HepG2 (cell line): ENCODE measurements around the gene CCDC34. TPM values are rescaled to one million over a fixed set of nuclear protein-coding genes. Genes with fewer than 3 reads are reported as not detected.

Experiments used
- ATAC-seq: fragments of 200-7000 bp; cut with Tn5 transposase; 3 replicates; pipeline ENCODE4 v1.9.1; 2020; ENCODE audit warnings: mild to moderate bottlenecking, moderate library complexity
- BruUV-seq: library from RNA; stranded (reverse); fragments of 400-500 nt; replicated peaks from 2 replicates; lab custom pipeline; 2021; lab: Mats Ljungman, UMichigan
- CTCF ChIA-PET: fragments of 300-600 bp; formaldehyde crosslinking; extraction: SDS; loops from one replicate; lab custom pipeline; 2021; ENCODE audit warnings: low total read pairs, inconsistent platforms, low intra/inter-chr PET ratio; lab: Yijun Ruan, JAX
- POLR2A ChIA-PET: fragments of 350-600 bp; sonication (Branson Sonifier 250); formaldehyde crosslinking; loops from one replicate; lab custom pipeline; 2020; ENCODE audit warnings: antibody characterized with exemption, inconsistent platforms; lab: Yijun Ruan, JAX
- DNase-seq: peaks from one replicate; pipeline ENCODE4 v3.0.0-alpha.2; 2015; ENCODE audit warnings: low spot score
- FAIRE-seq: peaks from 3 replicates; lab custom pipeline; 2011; peaks lifted over from hg19 to GRCh38; lab: Jason Lieb, UNC
- H2AFZ ChIP-seq: one replicate; pipeline ENCODE4 v1.6.1; 2011; ENCODE audit warnings: low read length, inconsistent platforms
- H3K27ac ChIP-seq: fragments of 300-600 bp; 3 replicates; pipeline ENCODE4 v1.8.0; 2011; ENCODE audit warnings: mixed run types, mild to moderate bottlenecking, mixed read lengths, low read length, inconsistent platforms; ENCODE audit not compliant: insufficient read depth; ENCODE audit errors: extremely low read length
- H3K27me3 ChIP-seq, 2 experiments: fragments of 200-600 bp in 1 of 2; 2 replicates in 1 of 2; 3 replicates in 1 of 2; pipeline versions ENCODE4 v1.6.0 to v1.8.0; 2011; ENCODE audit warnings: low read length in 2 of 2, mild to moderate bottlenecking in 2 of 2, moderate library complexity in 2 of 2, inconsistent platforms in 1 of 2; ENCODE audit not compliant: insufficient read depth in 2 of 2, control insufficient read depth in 1 of 2
- H3K36me3 ChIP-seq, 2 experiments: fragments of 200-600 bp in 1 of 2; replicated peaks in 1 of 2; 2 replicates in 1 of 2; 3 replicates in 1 of 2; pipeline versions ENCODE4 v1.5.1 to v1.8.0; 2011; ENCODE audit warnings: low read length in 2 of 2, inconsistent platforms in 1 of 2; ENCODE audit not compliant: insufficient read depth in 2 of 2, control insufficient read depth in 1 of 2
- H3K4me1 ChIP-seq: 2 replicates; pipeline ENCODE4 v1.5.1; 2012; ENCODE audit warnings: low read length, inconsistent platforms; ENCODE audit not compliant: insufficient read depth
- H3K4me2 ChIP-seq: 2 replicates; pipeline ENCODE4 v1.6.0; 2011; ENCODE audit warnings: low read depth, low read length, inconsistent platforms
- H3K4me3 ChIP-seq, 3 experiments: fragments of 200-600 bp in 1 of 3; sonication (generic), shearing (Covaris generic) in 1 of 3; replicated peaks in 1 of 3; 2 replicates each; pipeline ENCODE4 v1.5.1; 2011 to 2016; ENCODE audit warnings: low read length in 3 of 3, inconsistent platforms in 2 of 3, low read depth in 2 of 3, mild to moderate bottlenecking in 2 of 3, control low read depth in 1 of 3, mixed read lengths in 1 of 3; ENCODE audit not compliant: insufficient read depth in 1 of 3
- H3K79me2 ChIP-seq: one replicate; pipeline ENCODE4 v1.6.1; 2011; ENCODE audit warnings: low read length, inconsistent platforms; ENCODE audit not compliant: insufficient read depth
- H3K9ac ChIP-seq: 2 replicates; pipeline ENCODE4 v1.6.0; 2011; ENCODE audit warnings: mild to moderate bottlenecking, low read depth, low read length, inconsistent platforms; ENCODE audit not compliant: insufficient read depth
- H3K9me3 ChIP-seq: 2 replicates; pipeline ENCODE4 v1.5.1; 2012; ENCODE audit warnings: mild to moderate bottlenecking, low read length
- H4K20me1 ChIP-seq: 2 replicates; pipeline ENCODE4 v1.6.0; 2011; ENCODE audit warnings: inconsistent platforms, mild to moderate bottlenecking, low read length, moderate library complexity; ENCODE audit not compliant: insufficient read depth
- EP300 ChIP-seq, 3 experiments: sonication (generic) in 1 of 3; formaldehyde crosslinking in 1 of 3; IDR thresholded peaks; 2 replicates each; pipeline versions ENCODE4 v1.5.1 to v1.6.1; 2011 to 2020; ENCODE audit warnings: low read depth in 2 of 3, low read length in 2 of 3, borderline replicate concordance in 1 of 3, improper control_type of control experiment in 1 of 3, mild to moderate bottlenecking in 1 of 3, missing genetic modification reagents in 1 of 3, moderate library complexity in 1 of 3
- FOXP4 ChIP-seq: sonication (generic); formaldehyde crosslinking; IDR thresholded peaks from 2 replicates; pipeline ENCODE4 v1.4.0; 2020; ENCODE audit warnings: missing genetic modification reagents
- SKI ChIP-seq: fragments of 450-650 bp; IDR thresholded peaks from one replicate; pipeline ENCODE4 v1.6.1; 2018; ENCODE audit warnings: mild to moderate bottlenecking; ENCODE audit not compliant: partially characterized antibody
- WGBS: methylation state at CpG from one replicate; pipeline ENCODE4 v1.1.6; 2017; ENCODE audit warnings: low lambda C conversion rate; 5-methylcytosine and 5-hydroxymethylcytosine counted together
- in situ Hi-C: cut with HindIII; loops from 2 replicates; pipeline ENCODE4 v1.10.0; 2017; ENCODE audit warnings: low pct_unique_long_range_greater_than_20kb; ENCODE audit not compliant: extremely low pct_ligation_motif_present
- intact Hi-C: fragments of 100-400 bp; cut with micrococcal nuclease; formaldehyde crosslinking; loops from one replicate; pipeline ENCODE4 v1.10.0; 2022; ENCODE audit not compliant: unreplicated experiment
- polyA plus RNA-seq, 8 experiments: library from polyadenylated mRNA; depleted of rRNA in 3 of 8; stranded (reverse) in 7 of 8; unstranded in 1 of 8; fragments of >200 nt; fragmentation: Illumina TruSeq in 4 of 8; extraction: Trizol in 4 of 8; gene quantifications; 2 replicates each; pipeline versions ENCODE4 v1.2.1 to v1.2.3, GENCODE V29; 2011 to 2016; ENCODE audit warnings: low read depth in 4 of 8, missing spikeins in 1 of 8, mixed read lengths in 1 of 8; ENCODE audit not compliant: insufficient read depth in 1 of 8
- total RNA-seq, 5 experiments: library from RNA; depleted of rRNA; stranded (reverse); fragments of >200 nt; fragmentation: Illumina TruSeq; extraction: Trizol; gene quantifications; 2 replicates each; pipeline ENCODE4 v1.2.3, GENCODE V29; 2016; ENCODE audit warnings: low read depth in 1 of 5
- TF ChIP-seq, protein P1 (sequence below): sonication (generic); formaldehyde crosslinking; IDR thresholded peaks from 2 replicates; pipeline ENCODE4 v1.4.0; 2020; ENCODE audit warnings: missing genetic modification reagents, borderline replicate concordance
- TF ChIP-seq, protein P2 (sequence below): sonication (generic); formaldehyde crosslinking; IDR thresholded peaks from 2 replicates; pipeline ENCODE4 v1.9.0; 2021; ENCODE audit warnings: missing genetic modification reagents, borderline replicate concordance
- TF ChIP-seq, protein P3 (sequence below): sonication (generic); formaldehyde crosslinking; IDR thresholded peaks from 2 replicates; pipeline ENCODE4 v1.4.0; 2020; ENCODE audit warnings: missing genetic modification reagents
- TF ChIP-seq, protein P4 (sequence below): IDR thresholded peaks from 2 replicates; pipeline ENCODE4 v1.4.0; 2020; ENCODE audit warnings: mild to moderate bottlenecking, missing genetic modification reagents

CCDC34 gene
- total and polyA plus RNA-seq, 2 of the 13 experiments (the other 11 are each of a cell fraction or from before 2014, with no cell fraction given), result 7.6 to 34.3 TPM

DNA sequence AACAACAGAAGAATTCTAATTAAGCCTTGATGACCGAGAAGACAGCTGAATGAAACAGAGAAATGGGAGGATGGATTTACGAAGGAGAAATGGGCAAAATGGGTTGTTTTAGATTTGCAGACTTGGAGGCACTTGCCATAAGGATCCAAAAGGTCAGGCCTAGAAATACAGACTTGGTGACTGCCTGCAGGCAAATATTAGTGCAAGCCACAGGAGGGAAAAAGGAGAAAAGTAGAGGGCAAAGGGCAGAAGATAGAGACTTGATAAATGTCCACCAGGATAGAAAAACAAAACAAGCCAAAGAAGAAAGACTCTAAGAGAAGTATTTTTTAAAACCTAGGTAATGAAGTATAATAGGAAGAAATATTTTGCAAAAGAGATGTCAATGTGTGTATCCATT is 13.1 kb downstream of the CCDC34 start:
- no peak overlapping the region for H2AFZ ChIP-seq
- WGBS, result 49% methylated on average over 2 of the region's 2 CpGs
- peak overlapping the region; percentile 44 for H3K27ac ChIP-seq
- peaks cover 50% of the 10 kb centered on the region for H3K4me1 ChIP-seq
- peak overlapping the region; percentile 26; the same call in 1 of the 2 replicates for H3K4me2 ChIP-seq
- intact Hi-C loops (no loop called here), in situ Hi-C loops (no loop called here)
- ChIA-PET CTCF (no interaction called here), POLR2A (no interaction called here)
- no TSS peak for BruUV-seq
- H4K20me1 ChIP-seq, result no peaks in the 10 kb centered on the region
- no peaks in the 10 kb centered on the region for H3K27me3 ChIP-seq
- peaks cover 0 to 3% of the 10 kb centered on the region in 2 experiments; a peak in 2 of 5 replicates for H3K36me3 ChIP-seq
- peak; percentile 78 for ATAC-seq
- no peak overlapping the region for H3K9ac ChIP-seq
- peak; percentile 56 for FAIRE-seq
- no peaks in the 10 kb centered on the region for H3K9me3 ChIP-seq
- DNase-seq, result peak; percentile 61
- no peaks in the 10 kb centered on the region for H3K79me2 ChIP-seq
- H3K4me3 ChIP-seq, result no peak overlapping the region; a peak in 1 of 6 replicates
- TF ChIP-seq FOXP4 (CRISPR knock-in tag), result 0 out of 2 replicates have a peak, but pooled peaks have one; percentile 21
- no peak for TF ChIP-seq SKI
- TF ChIP-seq, protein P1, sequence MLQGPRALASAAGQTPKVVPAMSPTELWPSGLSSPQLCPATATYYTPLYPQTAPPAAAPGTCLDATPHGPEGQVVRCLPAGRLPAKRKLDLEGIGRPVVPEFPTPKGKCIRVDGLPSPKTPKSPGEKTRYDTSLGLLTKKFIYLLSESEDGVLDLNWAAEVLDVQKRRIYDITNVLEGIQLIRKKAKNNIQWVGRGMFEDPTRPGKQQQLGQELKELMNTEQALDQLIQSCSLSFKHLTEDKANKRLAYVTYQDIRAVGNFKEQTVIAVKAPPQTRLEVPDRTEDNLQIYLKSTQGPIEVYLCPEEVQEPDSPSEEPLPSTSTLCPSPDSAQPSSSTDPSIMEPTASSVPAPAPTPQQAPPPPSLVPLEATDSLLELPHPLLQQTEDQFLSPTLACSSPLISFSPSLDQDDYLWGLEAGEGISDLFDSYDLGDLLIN (CRISPR knock-in tag), result no peak
- TF ChIP-seq, protein P2, sequence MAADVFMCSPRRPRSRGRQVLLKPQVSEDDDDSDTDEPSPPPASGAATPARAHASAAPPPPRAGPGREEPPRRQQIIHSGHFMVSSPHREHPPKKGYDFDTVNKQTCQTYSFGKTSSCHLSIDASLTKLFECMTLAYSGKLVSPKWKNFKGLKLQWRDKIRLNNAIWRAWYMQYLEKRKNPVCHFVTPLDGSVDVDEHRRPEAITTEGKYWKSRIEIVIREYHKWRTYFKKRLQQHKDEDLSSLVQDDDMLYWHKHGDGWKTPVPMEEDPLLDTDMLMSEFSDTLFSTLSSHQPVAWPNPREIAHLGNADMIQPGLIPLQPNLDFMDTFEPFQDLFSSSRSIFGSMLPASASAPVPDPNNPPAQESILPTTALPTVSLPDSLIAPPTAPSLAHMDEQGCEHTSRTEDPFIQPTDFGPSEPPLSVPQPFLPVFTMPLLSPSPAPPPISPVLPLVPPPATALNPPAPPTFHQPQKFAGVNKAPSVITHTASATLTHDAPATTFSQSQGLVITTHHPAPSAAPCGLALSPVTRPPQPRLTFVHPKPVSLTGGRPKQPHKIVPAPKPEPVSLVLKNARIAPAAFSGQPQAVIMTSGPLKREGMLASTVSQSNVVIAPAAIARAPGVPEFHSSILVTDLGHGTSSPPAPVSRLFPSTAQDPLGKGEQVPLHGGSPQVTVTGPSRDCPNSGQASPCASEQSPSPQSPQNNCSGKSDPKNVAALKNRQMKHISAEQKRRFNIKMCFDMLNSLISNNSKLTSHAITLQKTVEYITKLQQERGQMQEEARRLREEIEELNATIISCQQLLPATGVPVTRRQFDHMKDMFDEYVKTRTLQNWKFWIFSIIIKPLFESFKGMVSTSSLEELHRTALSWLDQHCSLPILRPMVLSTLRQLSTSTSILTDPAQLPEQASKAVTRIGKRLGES (CRISPR knock-in tag), result no peak
- TF ChIP-seq, protein P3, sequence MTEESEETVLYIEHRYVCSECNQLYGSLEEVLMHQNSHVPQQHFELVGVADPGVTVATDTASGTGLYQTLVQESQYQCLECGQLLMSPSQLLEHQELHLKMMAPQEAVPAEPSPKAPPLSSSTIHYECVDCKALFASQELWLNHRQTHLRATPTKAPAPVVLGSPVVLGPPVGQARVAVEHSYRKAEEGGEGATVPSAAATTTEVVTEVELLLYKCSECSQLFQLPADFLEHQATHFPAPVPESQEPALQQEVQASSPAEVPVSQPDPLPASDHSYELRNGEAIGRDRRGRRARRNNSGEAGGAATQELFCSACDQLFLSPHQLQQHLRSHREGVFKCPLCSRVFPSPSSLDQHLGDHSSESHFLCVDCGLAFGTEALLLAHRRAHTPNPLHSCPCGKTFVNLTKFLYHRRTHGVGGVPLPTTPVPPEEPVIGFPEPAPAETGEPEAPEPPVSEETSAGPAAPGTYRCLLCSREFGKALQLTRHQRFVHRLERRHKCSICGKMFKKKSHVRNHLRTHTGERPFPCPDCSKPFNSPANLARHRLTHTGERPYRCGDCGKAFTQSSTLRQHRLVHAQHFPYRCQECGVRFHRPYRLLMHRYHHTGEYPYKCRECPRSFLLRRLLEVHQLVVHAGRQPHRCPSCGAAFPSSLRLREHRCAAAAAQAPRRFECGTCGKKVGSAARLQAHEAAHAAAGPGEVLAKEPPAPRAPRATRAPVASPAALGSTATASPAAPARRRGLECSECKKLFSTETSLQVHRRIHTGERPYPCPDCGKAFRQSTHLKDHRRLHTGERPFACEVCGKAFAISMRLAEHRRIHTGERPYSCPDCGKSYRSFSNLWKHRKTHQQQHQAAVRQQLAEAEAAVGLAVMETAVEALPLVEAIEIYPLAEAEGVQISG (CRISPR knock-in tag), result no peak
- peak in 1 of 2 experiments; percentile 37; a peak in 1 of 4 replicates for TF ChIP-seq EP300 (IDR thresholded peaks at IDR 0.05; ENCODE audit: low read depth in 2 of 2, low read length in 2 of 2)
- no peak for TF ChIP-seq EP300 (CRISPR knock-in tag; IDR thresholded peaks at IDR 0.05; ENCODE audit: borderline replicate concordance)
- TF ChIP-seq, protein P4, sequence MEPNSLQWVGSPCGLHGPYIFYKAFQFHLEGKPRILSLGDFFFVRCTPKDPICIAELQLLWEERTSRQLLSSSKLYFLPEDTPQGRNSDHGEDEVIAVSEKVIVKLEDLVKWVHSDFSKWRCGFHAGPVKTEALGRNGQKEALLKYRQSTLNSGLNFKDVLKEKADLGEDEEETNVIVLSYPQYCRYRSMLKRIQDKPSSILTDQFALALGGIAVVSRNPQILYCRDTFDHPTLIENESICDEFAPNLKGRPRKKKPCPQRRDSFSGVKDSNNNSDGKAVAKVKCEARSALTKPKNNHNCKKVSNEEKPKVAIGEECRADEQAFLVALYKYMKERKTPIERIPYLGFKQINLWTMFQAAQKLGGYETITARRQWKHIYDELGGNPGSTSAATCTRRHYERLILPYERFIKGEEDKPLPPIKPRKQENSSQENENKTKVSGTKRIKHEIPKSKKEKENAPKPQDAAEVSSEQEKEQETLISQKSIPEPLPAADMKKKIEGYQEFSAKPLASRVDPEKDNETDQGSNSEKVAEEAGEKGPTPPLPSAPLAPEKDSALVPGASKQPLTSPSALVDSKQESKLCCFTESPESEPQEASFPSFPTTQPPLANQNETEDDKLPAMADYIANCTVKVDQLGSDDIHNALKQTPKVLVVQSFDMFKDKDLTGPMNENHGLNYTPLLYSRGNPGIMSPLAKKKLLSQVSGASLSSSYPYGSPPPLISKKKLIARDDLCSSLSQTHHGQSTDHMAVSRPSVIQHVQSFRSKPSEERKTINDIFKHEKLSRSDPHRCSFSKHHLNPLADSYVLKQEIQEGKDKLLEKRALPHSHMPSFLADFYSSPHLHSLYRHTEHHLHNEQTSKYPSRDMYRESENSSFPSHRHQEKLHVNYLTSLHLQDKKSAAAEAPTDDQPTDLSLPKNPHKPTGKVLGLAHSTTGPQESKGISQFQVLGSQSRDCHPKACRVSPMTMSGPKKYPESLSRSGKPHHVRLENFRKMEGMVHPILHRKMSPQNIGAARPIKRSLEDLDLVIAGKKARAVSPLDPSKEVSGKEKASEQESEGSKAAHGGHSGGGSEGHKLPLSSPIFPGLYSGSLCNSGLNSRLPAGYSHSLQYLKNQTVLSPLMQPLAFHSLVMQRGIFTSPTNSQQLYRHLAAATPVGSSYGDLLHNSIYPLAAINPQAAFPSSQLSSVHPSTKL (CRISPR knock-in tag), result 0 out of 2 replicates have a peak, but pooled peaks have one; percentile 25
